Endothelial cell (in vitro differentiated cells): Measurements from ENCODE around the gene ATP8A2. TPM values are rescaled to one million over a fixed set of nuclear protein-coding genes. Genes with fewer than 3 reads are reported as not detected.

ENCODE experiments used
- DNase-seq: peaks from one replicate; pipeline ENCODE4 v3.0.0; 2021; ENCODE audit warnings: low spot score
- H3K27ac Mint-ChIP-seq: one replicate; pipeline ENCODE4 v1.8.0; 2021; ENCODE audit warnings: mixed read lengths, inconsistent platforms; ENCODE audit not compliant: unreplicated experiment
- H3K27me3 Mint-ChIP-seq: one replicate; pipeline ENCODE4 v1.8.0; 2021; ENCODE audit warnings: mild to moderate bottlenecking, moderate library complexity, mixed read lengths, inconsistent platforms; ENCODE audit not compliant: unreplicated experiment
- H3K36me3 Mint-ChIP-seq: one replicate; pipeline ENCODE4 v1.8.0; 2021; ENCODE audit warnings: mild to moderate bottlenecking, low read depth, mixed read lengths, inconsistent platforms; ENCODE audit not compliant: unreplicated experiment
- H3K4me1 Mint-ChIP-seq: one replicate; pipeline ENCODE4 v1.8.0; 2021; ENCODE audit warnings: mild to moderate bottlenecking, mixed read lengths, inconsistent platforms; ENCODE audit not compliant: unreplicated experiment
- H3K4me3 Mint-ChIP-seq: one replicate; pipeline ENCODE4 v1.8.0; 2021; ENCODE audit warnings: mild to moderate bottlenecking, mixed read lengths, inconsistent platforms; ENCODE audit not compliant: unreplicated experiment
- H3K9me3 Mint-ChIP-seq: one replicate; pipeline ENCODE4 v1.8.0; 2021; ENCODE audit warnings: mixed read lengths, inconsistent platforms; ENCODE audit not compliant: unreplicated experiment
- CTCF ChIP-seq: fragments of 200-600 bp; sonication (generic); IDR thresholded peaks from one replicate; pipeline ENCODE4 v1.5.0; 2021; ENCODE audit warnings: antibody characterized with exemption; ENCODE audit not compliant: unreplicated experiment
- total RNA-seq: library from RNA; stranded (reverse); fragmentation: NEBNext Ultra II Directional; extraction: Animal tissue kit (Norgen Biotek cat#: 25700); gene quantifications from one replicate; pipeline ENCODE4 v1.2.1, GENCODE V29; 2021; ENCODE audit not compliant: unreplicated experiment

The ATP8A2 gene
- total RNA-seq, 1 donor from 2014 or later = 2.1 TPM

- no peak for TF ChIP-seq CTCF
- H3K4me1 Mint-ChIP-seq = peaks cover 51% of the 10 kb centered on the region
- H3K36me3 Mint-ChIP-seq = no peaks in the 10 kb centered on the region
- no peaks in the 10 kb centered on the region for H3K27me3 Mint-ChIP-seq
- no peak overlapping the region for H3K4me3 Mint-ChIP-seq
- H3K9me3 Mint-ChIP-seq = no peaks in the 10 kb centered on the region
- peak overlapping the region; percentile 67 for H3K27ac Mint-ChIP-seq
- DNase-seq = no peak
Measured at GRCh38 chr13:25687471-25688225, 315.9 kb downstream of the ATP8A2 start.

GRCh38 chr13:25688536-25688935, 316.8 kb downstream of the ATP8A2 start:
- Mint-ChIP-seq H3K4me3 (no peak overlapping the region), H3K27me3 (no peaks in the 10 kb centered on the region), H3K27ac (no peak overlapping the region), H3K36me3 (no peaks in the 10 kb centered on the region), H3K4me1 (peaks cover 51% of the 10 kb centered on the region), H3K9me3 (no peaks in the 10 kb centered on the region)
- no peak for TF ChIP-seq CTCF
- no peak for DNase-seq

GRCh38 chr13:25689539-25689938, 317.8 kb downstream of the ATP8A2 start:
- no peak for TF ChIP-seq CTCF
- no peak for DNase-seq
- H3K36me3 Mint-ChIP-seq = no peaks in the 10 kb centered on the region
- H3K27ac Mint-ChIP-seq = no peak overlapping the region
- H3K4me3 Mint-ChIP-seq = no peak overlapping the region
- peaks cover 48% of the 10 kb centered on the region for H3K4me1 Mint-ChIP-seq
- H3K9me3 Mint-ChIP-seq = no peaks in the 10 kb centered on the region
- H3K27me3 Mint-ChIP-seq = no peaks in the 10 kb centered on the region

- Mint-ChIP-seq H3K36me3 (no peaks in the 10 kb centered on the region), H3K4me1 (peaks cover 38% of the 10 kb centered on the region)
Measured at GRCh38 chr13:25690582-25690981, 318.8 kb downstream of the ATP8A2 start.

More at GRCh38 chr13:25690582-25690981, 318.8 kb downstream of the ATP8A2 start:
- TF ChIP-seq CTCF = no peak
- Mint-ChIP-seq H3K9me3 (no peaks in the 10 kb centered on the region), H3K27me3 (no peaks in the 10 kb centered on the region), H3K27ac (no peak overlapping the region), H3K4me3 (no peak overlapping the region)
- no peak for DNase-seq
